SKM-1 treated with dmso at 0.1 percent for 144 hours (cell line): ENCODE results near the gene SETD6.
"Not testable (repeated sequence)": the region's sequence is repeated elsewhere in the genome, so short reads cannot be mapped to it uniquely, and the experiment has no call there.

ENCODE experiments used
- DNase-seq: peaks from one replicate; lab custom pipeline; 2025; ENCODE audit not compliant: unreplicated experiment; lab: John Stamatoyannopoulos, UW

The SETD6 gene

GRCh38 chr16:58515125-58515870 is at the start of gene SETD6:
SETD6 (plus strand) TSS chr16:58515517; CDS start chr16:58515538, 21 bp downstream.
- peak; percentile 77 for DNase-seq

DNA sequence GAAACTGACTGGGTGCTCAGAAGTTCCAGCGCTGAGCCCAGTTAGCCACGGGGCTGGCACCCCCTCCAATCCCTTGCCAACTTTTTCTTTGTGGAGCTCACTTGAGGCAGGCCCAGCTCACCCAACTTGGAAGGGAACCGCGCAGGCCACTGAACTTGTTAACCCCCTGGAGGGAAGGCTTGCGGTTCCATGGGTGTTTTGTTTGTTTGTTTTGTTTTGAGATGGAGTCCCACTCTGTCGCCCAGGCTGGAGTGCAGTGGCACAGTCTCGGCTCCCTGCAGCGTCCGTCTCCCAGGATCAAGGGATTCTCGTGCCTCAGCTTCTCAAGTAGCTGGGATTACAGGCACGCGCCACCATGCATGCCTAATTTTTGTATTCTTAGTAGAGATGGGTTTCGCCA is 49.5 kb upstream of the SETD6 start:
- no peak for DNase-seq

DNA sequence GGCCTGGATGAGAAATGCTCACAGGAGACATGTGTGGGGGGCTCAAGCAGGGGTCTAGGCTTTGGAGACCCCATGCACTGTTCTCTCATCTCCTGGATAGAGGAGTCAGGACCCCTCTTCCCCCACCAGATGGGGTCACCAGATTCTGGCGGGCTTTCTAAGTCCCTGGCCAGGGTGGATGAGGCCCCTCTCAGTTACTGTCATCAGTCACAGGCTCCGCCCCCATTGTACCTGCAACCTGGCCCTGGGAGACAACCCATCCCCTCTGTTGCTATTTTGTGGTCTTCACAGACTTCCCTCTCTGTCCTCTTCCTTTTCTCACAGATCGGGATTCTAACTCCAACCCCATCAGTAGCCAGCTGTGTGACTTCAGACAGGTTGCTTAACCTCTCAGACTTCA is 48.9 kb upstream of the SETD6 start:
- no peak for DNase-seq

- DNase-seq = no peak
Measured at GRCh38 chr16:58467905-58468304, 47.4 kb upstream of the SETD6 start.

GRCh38 chr16:58471209-58471975 is 43.9 kb upstream of the SETD6 start:
- DNase-seq = no peak

GRCh38 chr16:58472266-58472665 is 43.1 kb upstream of the SETD6 start:
- DNase-seq = no peak

GRCh38 chr16:58472827-58473226 is 42.5 kb upstream of the SETD6 start:
- DNase-seq = no peak

DNA sequence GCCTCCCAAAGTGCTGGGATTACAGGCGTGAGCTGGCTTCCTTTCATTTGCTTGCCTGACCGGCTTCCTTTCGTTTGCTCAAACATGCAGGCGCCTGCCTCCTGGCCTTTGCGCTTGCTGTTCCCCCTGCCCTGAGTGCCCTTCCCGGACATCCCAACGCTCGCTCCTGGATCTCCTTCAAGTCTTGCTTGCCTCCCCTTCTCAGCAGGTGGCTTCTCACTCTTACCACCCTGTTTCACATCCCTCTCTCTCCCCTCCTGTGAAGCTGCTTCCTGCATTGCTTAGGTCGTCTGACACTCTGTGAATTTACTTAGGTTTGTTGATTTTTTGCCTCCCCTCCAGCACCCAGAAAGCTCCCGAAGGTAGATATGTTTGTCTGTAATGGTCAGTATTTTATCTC is 41.0 kb upstream of the SETD6 start:
- DNase-seq = no peak

- no peak for DNase-seq
Measured at GRCh38 chr16:58475091-58475619, 40.2 kb upstream of the SETD6 start.

- no peak for DNase-seq
Measured at GRCh38 chr16:58476791-58477190, 38.5 kb upstream of the SETD6 start.

- no peak for DNase-seq
Measured at GRCh38 chr16:58478427-58478826, 36.9 kb upstream of the SETD6 start.

DNA sequence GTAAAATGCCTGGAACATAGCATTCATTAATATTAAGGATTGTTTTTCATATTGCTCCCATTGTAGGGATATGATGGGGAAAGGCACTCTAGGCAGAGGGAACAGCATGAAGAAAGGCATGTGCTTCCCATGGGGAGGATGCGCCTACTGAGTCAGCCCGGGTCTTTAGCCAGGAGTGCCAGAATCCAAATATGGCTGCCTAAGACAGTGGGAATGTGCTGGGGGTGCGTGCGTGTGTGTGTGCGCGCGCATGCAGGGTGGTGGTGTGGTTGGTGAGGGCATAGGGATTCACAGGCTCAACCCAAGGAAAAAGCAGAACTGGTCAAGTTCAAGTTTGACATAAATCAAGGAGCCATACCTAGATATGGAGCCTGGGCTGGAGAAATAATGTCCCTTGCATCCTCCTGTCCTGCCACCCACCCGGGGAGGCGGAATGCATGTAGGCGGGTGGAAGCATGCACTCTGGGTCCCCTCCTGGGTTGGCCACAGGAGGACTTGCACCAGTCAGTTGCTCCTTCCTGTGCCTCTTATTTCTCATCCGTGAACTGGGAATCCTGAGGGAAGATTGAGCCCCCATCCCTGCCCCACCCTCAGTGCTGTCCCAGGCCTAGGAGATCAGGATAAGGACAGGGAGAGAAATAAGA is 34.0 kb upstream of the SETD6 start:
- DNase-seq = no peak

- DNase-seq = no peak
Measured at GRCh38 chr16:58481931-58482330, 33.4 kb upstream of the SETD6 start.

- no peak for DNase-seq
Measured at GRCh38 chr16:58485184-58485887, 30.0 kb upstream of the SETD6 start.

- DNase-seq = peak; percentile 60
Measured at GRCh38 chr16:58487566-58488351, 27.6 kb upstream of the SETD6 start.

- DNase-seq = no peak
Measured at GRCh38 chr16:58488531-58488930, 26.8 kb upstream of the SETD6 start.

DNA sequence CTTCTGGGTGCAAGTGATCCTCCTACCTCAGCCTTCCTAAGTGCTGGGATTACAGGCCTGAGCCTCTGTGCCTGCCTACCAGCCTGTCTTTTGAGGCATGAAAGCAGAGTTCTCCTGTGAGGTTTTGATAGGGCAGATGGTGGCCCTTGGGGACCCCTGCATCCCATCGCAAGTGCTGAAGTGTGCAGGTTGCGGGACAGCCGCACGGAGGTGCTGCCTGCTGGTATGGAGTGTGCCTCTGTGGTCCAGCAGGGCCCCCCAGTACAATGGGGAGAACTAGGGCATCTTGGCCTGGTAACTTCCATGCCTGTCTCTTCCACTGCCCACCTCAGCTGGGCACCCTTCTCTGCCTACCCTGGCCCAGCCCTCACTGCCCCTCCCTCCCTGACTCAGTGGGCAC is 25.3 kb upstream of the SETD6 start:
- no peak for DNase-seq

DNA sequence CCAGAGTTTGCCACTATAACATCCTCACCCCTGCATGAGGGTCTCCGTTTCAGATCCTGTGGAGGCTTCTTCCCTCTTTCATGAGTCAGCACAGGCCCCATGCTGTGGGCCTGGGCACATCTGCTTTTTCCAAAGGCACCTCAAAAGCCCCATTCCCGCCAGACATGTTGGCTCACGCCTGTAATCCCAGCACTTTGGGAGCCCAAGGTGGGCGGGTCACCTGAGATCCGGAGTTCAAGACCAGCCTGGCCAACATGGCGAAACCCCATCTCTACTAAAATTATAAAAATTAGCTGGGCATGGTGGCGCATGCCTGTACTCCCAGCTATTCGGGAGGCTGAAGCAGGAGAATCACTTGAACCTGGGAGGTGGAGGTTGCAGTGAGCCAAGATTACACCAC is 24.8 kb upstream of the SETD6 start:
- not testable (repeated sequence) for DNase-seq

DNA sequence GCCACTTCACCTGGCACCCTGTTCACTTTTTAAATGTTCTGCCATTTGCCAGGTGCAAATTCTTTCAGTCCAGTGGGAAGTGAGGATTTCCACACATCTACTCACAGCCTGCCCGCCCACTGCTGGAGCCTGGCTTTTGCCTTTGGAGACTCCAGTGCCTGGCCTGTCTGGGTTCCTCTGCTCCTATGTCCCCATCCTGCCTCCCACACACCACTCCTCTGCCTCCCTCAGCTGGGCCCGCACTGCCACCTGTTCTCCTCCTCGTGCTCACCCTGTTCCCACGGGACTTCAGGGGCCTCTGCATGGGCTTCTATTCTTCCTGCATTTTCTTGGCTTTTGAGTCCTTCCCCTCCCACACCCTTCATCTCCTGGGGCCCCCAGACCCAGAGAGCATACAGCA is 23.3 kb upstream of the SETD6 start:
- no peak for DNase-seq

DNA sequence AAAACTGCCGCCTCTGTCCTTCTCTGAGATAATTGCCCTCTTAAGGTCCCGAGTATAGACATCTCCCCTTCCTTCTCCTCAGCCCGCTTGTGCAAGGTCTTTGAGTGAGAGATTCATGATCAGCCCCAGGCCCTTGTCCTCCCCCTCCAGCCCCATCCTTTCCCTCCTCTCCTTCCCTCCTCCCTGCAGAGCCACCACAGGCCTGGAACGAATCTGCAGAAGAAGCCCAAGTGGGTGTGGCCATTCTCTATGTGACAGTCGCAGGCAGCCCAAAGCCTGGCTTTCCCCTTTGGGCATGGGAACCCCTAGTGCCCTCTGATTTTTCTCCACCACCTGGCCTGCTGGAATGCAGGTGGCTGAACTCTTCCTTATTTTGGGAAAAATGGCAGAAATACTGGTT is 22.6 kb upstream of the SETD6 start:
- no peak for DNase-seq
